Breast epithelium (tissue), 3 donors: ENCODE data around the gene NAA15.
"Not testable (repeated sequence)": the region's sequence is repeated elsewhere in the genome, so short reads cannot be mapped to it uniquely, and the experiment has no call there.

Experiments used
- POLR2A ChIP-seq: fragments of 450-650 bp; IDR thresholded peaks from one replicate; pipeline ENCODE4 v1.6.1; 2016; ENCODE audit warnings: antibody characterized with exemption, mild to moderate bottlenecking, moderate library complexity
- TF ChIP-seq, protein P1 (sequence below), 3 donors: fragments of 450-650 bp; IDR thresholded peaks; one replicate each; pipeline ENCODE4 v1.5.1; 2016 to 2017; ENCODE audit warnings: antibody characterized with exemption in 3 of 3, mild to moderate bottlenecking in 3 of 3, moderate library complexity in 3 of 3

GRCh38 chr4:139414671-139415210, 113.4 kb downstream of the NAA15 start:
- not testable (repeated sequence) for TF ChIP-seq POLR2A
- TF ChIP-seq, protein P1, sequence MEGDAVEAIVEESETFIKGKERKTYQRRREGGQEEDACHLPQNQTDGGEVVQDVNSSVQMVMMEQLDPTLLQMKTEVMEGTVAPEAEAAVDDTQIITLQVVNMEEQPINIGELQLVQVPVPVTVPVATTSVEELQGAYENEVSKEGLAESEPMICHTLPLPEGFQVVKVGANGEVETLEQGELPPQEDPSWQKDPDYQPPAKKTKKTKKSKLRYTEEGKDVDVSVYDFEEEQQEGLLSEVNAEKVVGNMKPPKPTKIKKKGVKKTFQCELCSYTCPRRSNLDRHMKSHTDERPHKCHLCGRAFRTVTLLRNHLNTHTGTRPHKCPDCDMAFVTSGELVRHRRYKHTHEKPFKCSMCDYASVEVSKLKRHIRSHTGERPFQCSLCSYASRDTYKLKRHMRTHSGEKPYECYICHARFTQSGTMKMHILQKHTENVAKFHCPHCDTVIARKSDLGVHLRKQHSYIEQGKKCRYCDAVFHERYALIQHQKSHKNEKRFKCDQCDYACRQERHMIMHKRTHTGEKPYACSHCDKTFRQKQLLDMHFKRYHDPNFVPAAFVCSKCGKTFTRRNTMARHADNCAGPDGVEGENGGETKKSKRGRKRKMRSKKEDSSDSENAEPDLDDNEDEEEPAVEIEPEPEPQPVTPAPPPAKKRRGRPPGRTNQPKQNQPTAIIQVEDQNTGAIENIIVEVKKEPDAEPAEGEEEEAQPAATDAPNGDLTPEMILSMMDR (IDR thresholded peaks at IDR 0.05): not testable (repeated sequence)
